B cell (primary cell): ENCODE measurements around the gene ZNF672. TPM values are rescaled to one million over a fixed set of nuclear protein-coding genes. Genes with fewer than 3 reads are reported as not detected.

Source experiments
- ATAC-seq: fragments of 200-7000 bp; cut with Tn5 transposase; one replicate; pipeline ENCODE4 v1.10.0; 2021; ENCODE audit warnings: low read depth, mild to moderate bottlenecking, moderate number of reproducible peaks, moderate library complexity
- CTCF ChIA-PET: fragments of 350-600 bp; sonication (Branson Sonifier 250); formaldehyde crosslinking; loops from one replicate; lab custom pipeline; 2021; ENCODE audit warnings: antibody characterized with exemption, inconsistent platforms; lab: Charles Lee
- POLR2A ChIA-PET: fragments of 350-600 bp; sonication (Branson Sonifier 250); formaldehyde crosslinking; loops from one replicate; lab custom pipeline; 2021; ENCODE audit warnings: antibody characterized with exemption; lab: Charles Lee
- DNase-seq: peaks from one replicate; pipeline ENCODE4 v3.0.0; 2013
- H2AFZ ChIP-seq: 2 replicates; pipeline ENCODE4 v1.6.1; 2012; ENCODE audit warnings: mild to moderate bottlenecking, low read depth, low read length; ENCODE audit not compliant: insufficient read depth, poor library complexity, severe bottlenecking
- H3K27ac ChIP-seq, 2 donors: 1 replicate in 1 of 2; 2 replicates in 1 of 2; pipeline ENCODE4 v1.5.1; 2012 to 2013; ENCODE audit warnings: low read length in 2 of 2, mild to moderate bottlenecking in 2 of 2, moderate library complexity in 1 of 2
- H3K27me3 ChIP-seq, 4 experiments: fragments of 200-600 bp in 1 of 4; sonication (generic) in 1 of 4; replicated peaks in 1 of 4; 1 replicate in 2 of 4; 2 replicates in 2 of 4; pipeline versions ENCODE4 v1.6.1 to v1.7.0; 2013 to 2016; ENCODE audit warnings: low read length in 3 of 4, mild to moderate bottlenecking in 2 of 4, mixed read lengths in 1 of 4, moderate library complexity in 1 of 4; ENCODE audit not compliant: insufficient read depth in 4 of 4, control insufficient read depth in 3 of 4; ENCODE audit errors: control extremely low read depth in 1 of 4
- H3K36me3 ChIP-seq, 2 experiments: replicated peaks in 1 of 2; 1 replicate in 1 of 2; 2 replicates in 1 of 2; pipeline versions ENCODE4 v1.6.1 to v1.7.1; 2013; ENCODE audit warnings: low read length in 1 of 2; ENCODE audit not compliant: insufficient read depth in 2 of 2, control insufficient read depth in 1 of 2; ENCODE audit errors: control extremely low read depth in 1 of 2, extremely low read depth in 1 of 2
- H3K4me1 ChIP-seq, 2 donors: fragments of 200-600 bp in 1 of 2; sonication (generic) in 1 of 2; 1 replicate in 1 of 2; 2 replicates in 1 of 2; pipeline versions ENCODE4 v1.5.1 to v1.6.1; 2013 to 2017; ENCODE audit warnings: low read length in 2 of 2; ENCODE audit not compliant: control insufficient read depth in 2 of 2, insufficient read depth in 2 of 2
- H3K4me2 ChIP-seq: replicated peaks from 2 replicates; pipeline ENCODE3; 2012; ENCODE audit warnings: mild to moderate bottlenecking, low read depth, low read length; ENCODE audit not compliant: poor library complexity, severe bottlenecking
- H3K4me3 ChIP-seq, 5 experiments: fragments of 200-600 bp in 1 of 5; sonication (generic) in 1 of 5; 1 replicate in 3 of 5; 2 replicates in 2 of 5; pipeline versions ENCODE4 v1.5.1 to v1.7.0; 2011 to 2016; ENCODE audit warnings: low read length in 4 of 5, mild to moderate bottlenecking in 4 of 5, low read depth in 2 of 5, control low read depth in 1 of 5, moderate library complexity in 1 of 5; ENCODE audit not compliant: insufficient read depth in 1 of 5; ENCODE audit errors: control extremely low read depth in 1 of 5, extremely low read depth in 1 of 5
- H3K79me2 ChIP-seq: fragments of 200-600 bp; sonication (generic); one replicate; pipeline ENCODE4 v1.6.0; 2016; ENCODE audit warnings: low read length; ENCODE audit not compliant: control insufficient read depth, insufficient read depth
- H3K9ac ChIP-seq: fragments of 200-600 bp; sonication (generic); 2 replicates; pipeline ENCODE4 v1.6.1; 2017; ENCODE audit warnings: mild to moderate bottlenecking, low read length, moderate library complexity
- H3K9me3 ChIP-seq, 3 donors: one replicate each; pipeline versions ENCODE4 v1.6.1 to v1.7.1; 2013; ENCODE audit warnings: low read length in 2 of 3; ENCODE audit not compliant: control insufficient read depth in 2 of 3, insufficient read depth in 1 of 3; ENCODE audit errors: control extremely low read depth in 1 of 3
- H4K20me1 ChIP-seq: 2 replicates; pipeline ENCODE4 v1.6.0; 2012; ENCODE audit warnings: mild to moderate bottlenecking, low read length; ENCODE audit not compliant: insufficient read depth, control insufficient read depth, poor library complexity, severe bottlenecking
- H3K27ac Mint-ChIP-seq: one replicate; pipeline ENCODE4 v1.8.0; 2021; ENCODE audit warnings: mixed read lengths
- H3K27me3 Mint-ChIP-seq: one replicate; pipeline ENCODE4 v1.8.0; 2021; ENCODE audit warnings: mixed read lengths
- H3K4me1 Mint-ChIP-seq: one replicate; pipeline ENCODE4 v1.8.0; 2021; ENCODE audit warnings: mixed read lengths
- H3K4me3 Mint-ChIP-seq: one replicate; pipeline ENCODE4 v1.8.0; 2021; ENCODE audit warnings: mixed read lengths
- H3K9me3 Mint-ChIP-seq: one replicate; pipeline ENCODE4 v1.8.0; 2022; ENCODE audit warnings: mixed read lengths; ENCODE audit not compliant: insufficient read depth
- EZH2 ChIP-seq: IDR thresholded peaks from 2 replicates; pipeline ENCODE4 v1.6.1; 2012; ENCODE audit warnings: borderline replicate concordance, low read depth, mild to moderate bottlenecking, moderate library complexity, low read length; ENCODE audit not compliant: insufficient read depth, poor library complexity, severe bottlenecking
- WGBS: methylation state at CpG from one replicate; pipeline ENCODE4 v1.1.5; 2013; ENCODE audit warnings: missing lambda C conversion rate; ENCODE audit not compliant: insufficient coverage; 5-methylcytosine and 5-hydroxymethylcytosine counted together
- intact Hi-C: fragments of 100-400 bp; cut with micrococcal nuclease; formaldehyde crosslinking; loops from one replicate; pipeline ENCODE4 v1.10.0; 2022
- polyA plus RNA-seq: library from polyadenylated mRNA; depleted of rRNA; stranded (reverse); fragments of >200 nt; gene quantifications from 2 replicates; pipeline ENCODE4 v1.2.3, GENCODE V29; 2012
- total RNA-seq, 2 donors: library from RNA; stranded (reverse); fragments of 120-200 nt in 1 of 2; gene quantifications; 1 replicate in 1 of 2; 2 replicates in 1 of 2; pipeline versions ENCODE4 v1.2.3 to v1.2.4, GENCODE V29; 2013 to 2022
- TF ChIP-seq, protein P1 (sequence below): fragments of 200-600 bp; IDR thresholded peaks from one replicate; pipeline ENCODE4 v1.8.0; 2022; ENCODE audit warnings: antibody characterized with exemption, mild to moderate bottlenecking

ZNF672 gene
- total and polyA plus RNA-seq, 2 donors (not counting 1 experiment from before 2014, with no cell fraction given), result 46.4 to 56.3 TPM

DNA sequence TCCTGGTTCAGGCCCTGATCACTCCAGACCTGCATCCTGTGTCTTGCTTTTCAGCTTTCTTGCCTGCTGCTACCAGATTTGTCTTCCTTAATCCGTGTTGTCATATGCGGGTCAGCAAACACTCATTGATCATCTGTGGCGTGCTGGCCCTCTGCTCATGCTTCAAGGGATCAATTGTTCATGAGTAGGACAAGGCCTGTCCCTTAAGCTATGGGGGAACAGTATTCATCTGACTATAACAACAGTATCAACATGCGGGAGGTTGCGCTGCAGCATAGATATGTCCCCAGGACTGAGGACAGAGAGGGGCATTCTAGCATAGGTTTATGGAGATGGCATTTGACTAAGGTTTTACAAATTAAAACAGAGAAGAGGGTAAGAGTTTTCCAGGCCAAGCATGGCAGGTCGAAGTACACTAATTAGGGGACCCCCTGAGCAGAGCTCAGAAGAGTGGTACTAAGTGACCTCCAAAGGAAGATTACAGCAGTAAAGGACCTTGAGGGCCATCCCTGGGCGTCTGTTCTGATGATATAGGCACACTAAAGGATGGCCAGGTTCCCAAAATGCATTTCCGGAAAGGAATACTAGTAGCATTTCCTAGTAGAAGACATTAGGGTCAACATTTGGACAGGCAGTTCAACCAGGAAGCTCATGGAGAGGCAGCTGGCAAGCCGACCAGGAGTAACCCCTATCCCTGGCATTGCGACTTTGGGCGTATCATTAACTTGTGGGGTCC is 811 bp upstream of the ZNF672 start:
- H3K27ac ChIP-seq, result peak overlapping the region; percentile 97 to 99
- 56% methylated on average over 8 of the region's 11 CpGs for WGBS
- TF ChIP-seq, protein P1, sequence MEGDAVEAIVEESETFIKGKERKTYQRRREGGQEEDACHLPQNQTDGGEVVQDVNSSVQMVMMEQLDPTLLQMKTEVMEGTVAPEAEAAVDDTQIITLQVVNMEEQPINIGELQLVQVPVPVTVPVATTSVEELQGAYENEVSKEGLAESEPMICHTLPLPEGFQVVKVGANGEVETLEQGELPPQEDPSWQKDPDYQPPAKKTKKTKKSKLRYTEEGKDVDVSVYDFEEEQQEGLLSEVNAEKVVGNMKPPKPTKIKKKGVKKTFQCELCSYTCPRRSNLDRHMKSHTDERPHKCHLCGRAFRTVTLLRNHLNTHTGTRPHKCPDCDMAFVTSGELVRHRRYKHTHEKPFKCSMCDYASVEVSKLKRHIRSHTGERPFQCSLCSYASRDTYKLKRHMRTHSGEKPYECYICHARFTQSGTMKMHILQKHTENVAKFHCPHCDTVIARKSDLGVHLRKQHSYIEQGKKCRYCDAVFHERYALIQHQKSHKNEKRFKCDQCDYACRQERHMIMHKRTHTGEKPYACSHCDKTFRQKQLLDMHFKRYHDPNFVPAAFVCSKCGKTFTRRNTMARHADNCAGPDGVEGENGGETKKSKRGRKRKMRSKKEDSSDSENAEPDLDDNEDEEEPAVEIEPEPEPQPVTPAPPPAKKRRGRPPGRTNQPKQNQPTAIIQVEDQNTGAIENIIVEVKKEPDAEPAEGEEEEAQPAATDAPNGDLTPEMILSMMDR, result no peak
- TF ChIP-seq EZH2, result no peak
- H3K9me3 ChIP-seq, result no peaks in the 10 kb centered on the region
- peak overlapping the region; percentile 93 for H3K4me2 ChIP-seq
- H4K20me1 ChIP-seq, result peaks cover 13% of the 10 kb centered on the region
- H3K9me3 Mint-ChIP-seq, result no peaks in the 10 kb centered on the region
- POLR2A ChIA-PET, result interaction anchor here (1.0 to 4.0 kb wide), 7 partner anchors 11 to 69 kb away, joined by 3 to 88 read pairs (median 4); partner anchors contain the start of genes PGBD2, SH3BP5L and ZNF692
- H3K4me1 Mint-ChIP-seq, result peaks cover 29% of the 10 kb centered on the region
- DNase-seq, result no peak
- no peaks in the 10 kb centered on the region for H3K27me3 Mint-ChIP-seq
- no peak overlapping the region for H3K4me3 Mint-ChIP-seq
- H3K9ac ChIP-seq, result peak overlapping the region; percentile 94
- peaks cover 48% of the 10 kb centered on the region for H3K79me2 ChIP-seq
- peak overlapping the region; percentile 22 to 94 (median 92) for H3K4me3 ChIP-seq
- no peak for ATAC-seq
- H3K4me1 ChIP-seq, result peaks cover 41 to 45% of the 10 kb centered on the region in 2 donors
- intact Hi-C loops, result loop anchor here (5.0 kb wide), 1 partner anchor 1905 kb away; the partner anchor contains the start of gene AHCTF1
- no peaks in the 10 kb centered on the region for H3K27me3 ChIP-seq
- peak overlapping the region; percentile 88 for H2AFZ ChIP-seq
- H3K27ac Mint-ChIP-seq, result no peak overlapping the region
- CTCF ChIA-PET, result interaction anchor here (0.6 to 4.0 kb wide), 9 partner anchors 11 to 215 kb away, joined by 3 to 64 read pairs (median 8); partner anchors contain the start of genes SH3BP5L and ZNF692
- peaks cover 0 to 7% of the 10 kb centered on the region in 2 experiments for H3K36me3 ChIP-seq
